ENCODE measurements around the gene CWH43.

The CWH43 gene

DNA sequence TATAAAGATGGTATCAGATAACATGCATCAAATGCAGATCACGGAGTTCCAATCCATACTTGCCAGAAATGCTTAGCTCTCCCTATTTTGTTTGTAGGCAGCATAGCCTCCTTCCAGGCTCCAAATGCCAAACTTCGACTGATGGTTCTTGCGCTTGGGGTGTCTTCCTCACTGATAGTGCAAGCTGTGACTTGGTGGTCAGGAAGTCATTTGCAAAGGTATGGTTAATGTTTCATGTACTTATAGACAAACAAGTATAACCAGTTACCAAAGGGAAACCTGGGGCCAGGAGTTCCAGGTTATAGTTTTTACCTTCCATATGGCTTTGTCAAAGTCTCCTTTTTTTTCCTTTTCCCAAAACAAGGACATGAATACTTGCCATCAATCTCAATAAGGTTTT lies 5.3 kb downstream of the CWH43 start:
- TF ChIP-seq TAF1 (IDR thresholded peaks at IDR 0.05; ENCODE audit: borderline replicate concordance, insufficient read depth, low read length): no peak
- TF ChIP-seq, protein P1, sequence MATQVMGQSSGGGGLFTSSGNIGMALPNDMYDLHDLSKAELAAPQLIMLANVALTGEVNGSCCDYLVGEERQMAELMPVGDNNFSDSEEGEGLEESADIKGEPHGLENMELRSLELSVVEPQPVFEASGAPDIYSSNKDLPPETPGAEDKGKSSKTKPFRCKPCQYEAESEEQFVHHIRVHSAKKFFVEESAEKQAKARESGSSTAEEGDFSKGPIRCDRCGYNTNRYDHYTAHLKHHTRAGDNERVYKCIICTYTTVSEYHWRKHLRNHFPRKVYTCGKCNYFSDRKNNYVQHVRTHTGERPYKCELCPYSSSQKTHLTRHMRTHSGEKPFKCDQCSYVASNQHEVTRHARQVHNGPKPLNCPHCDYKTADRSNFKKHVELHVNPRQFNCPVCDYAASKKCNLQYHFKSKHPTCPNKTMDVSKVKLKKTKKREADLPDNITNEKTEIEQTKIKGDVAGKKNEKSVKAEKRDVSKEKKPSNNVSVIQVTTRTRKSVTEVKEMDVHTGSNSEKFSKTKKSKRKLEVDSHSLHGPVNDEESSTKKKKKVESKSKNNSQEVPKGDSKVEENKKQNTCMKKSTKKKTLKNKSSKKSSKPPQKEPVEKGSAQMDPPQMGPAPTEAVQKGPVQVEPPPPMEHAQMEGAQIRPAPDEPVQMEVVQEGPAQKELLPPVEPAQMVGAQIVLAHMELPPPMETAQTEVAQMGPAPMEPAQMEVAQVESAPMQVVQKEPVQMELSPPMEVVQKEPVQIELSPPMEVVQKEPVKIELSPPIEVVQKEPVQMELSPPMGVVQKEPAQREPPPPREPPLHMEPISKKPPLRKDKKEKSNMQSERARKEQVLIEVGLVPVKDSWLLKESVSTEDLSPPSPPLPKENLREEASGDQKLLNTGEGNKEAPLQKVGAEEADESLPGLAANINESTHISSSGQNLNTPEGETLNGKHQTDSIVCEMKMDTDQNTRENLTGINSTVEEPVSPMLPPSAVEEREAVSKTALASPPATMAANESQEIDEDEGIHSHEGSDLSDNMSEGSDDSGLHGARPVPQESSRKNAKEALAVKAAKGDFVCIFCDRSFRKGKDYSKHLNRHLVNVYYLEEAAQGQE (IDR thresholded peaks at IDR 0.05; ENCODE audit: insufficient read depth in 1 of 2, low read depth in 2 of 2, low read length in 2 of 2): no peak
- no peak for TF ChIP-seq SIN3A (IDR thresholded peaks at IDR 0.05; ENCODE audit: borderline replicate concordance, insufficient read depth, low read length)

GRCh38 chr4:48997962-48998361 lies 11.9 kb downstream of the CWH43 start:
- TF ChIP-seq FOXP2 (optimal IDR thresholded peaks at IDR 0.05; ENCODE audit: borderline replicate concordance, extremely low read depth, extremely low read length, insufficient read depth): no peak
- TF ChIP-seq POLR2AphosphoS5 (IDR thresholded peaks at IDR 0.05; ENCODE audit: low read depth, low read length): no peak
- no peak for TF ChIP-seq SIN3A (IDR thresholded peaks at IDR 0.05; ENCODE audit: borderline replicate concordance, insufficient read depth, low read length)
- TF ChIP-seq, protein P1 (IDR thresholded peaks at IDR 0.05; ENCODE audit: insufficient read depth in 1 of 2, low read depth in 2 of 2, low read length in 2 of 2): no peak
- TF ChIP-seq TAF1 (IDR thresholded peaks at IDR 0.05; ENCODE audit: borderline replicate concordance, insufficient read depth, low read length): no peak

DNA sequence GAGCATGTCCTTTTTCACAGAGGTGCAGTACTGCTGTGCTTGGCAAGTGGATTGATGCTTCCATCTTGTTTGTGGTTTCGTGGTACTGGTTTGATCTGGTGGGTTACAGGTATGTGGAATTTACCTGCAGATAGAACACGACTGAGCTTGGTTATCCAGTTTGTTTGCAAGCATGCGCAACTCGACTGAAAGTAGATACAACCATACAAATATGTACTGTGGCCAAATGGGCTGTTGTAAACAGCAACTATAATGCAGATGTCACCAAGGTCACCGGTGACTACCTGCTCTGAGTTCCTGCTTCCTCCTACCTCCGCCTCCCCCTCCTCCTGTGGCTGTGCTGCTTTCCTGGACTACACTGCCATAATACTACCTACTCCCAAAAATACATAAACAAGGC lies 12.4 kb downstream of the CWH43 start:
- TF ChIP-seq, protein P1 (IDR thresholded peaks at IDR 0.05; ENCODE audit: insufficient read depth in 1 of 2, low read depth in 2 of 2, low read length in 2 of 2): no peak
- TF ChIP-seq POLR2AphosphoS5 (IDR thresholded peaks at IDR 0.05; ENCODE audit: low read depth, low read length): no peak

DNA sequence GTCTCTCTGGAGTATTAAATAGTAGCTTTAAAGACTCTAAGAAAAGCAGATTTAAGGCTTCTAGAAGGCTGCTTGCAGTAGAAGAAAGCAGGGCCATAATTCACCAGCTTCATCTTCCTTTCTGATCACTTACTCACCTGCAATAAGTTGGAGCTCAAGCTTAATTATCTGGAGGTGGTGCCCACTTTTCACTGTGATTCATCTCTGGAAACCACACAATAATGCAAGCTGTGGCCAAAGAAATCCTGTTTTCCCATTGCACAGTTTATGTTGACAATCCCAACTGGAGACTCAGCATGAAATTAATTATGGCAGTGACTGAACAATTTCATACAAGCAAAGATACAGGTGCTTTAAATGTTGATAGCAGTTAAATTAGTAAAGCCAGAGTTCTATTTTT lies 14.7 kb downstream of the CWH43 start:
- TF ChIP-seq SIN3A (IDR thresholded peaks at IDR 0.05; ENCODE audit: borderline replicate concordance, insufficient read depth, low read length): no peak
- no peak for TF ChIP-seq FOXP2 (optimal IDR thresholded peaks at IDR 0.05; ENCODE audit: borderline replicate concordance, extremely low read depth, extremely low read length, insufficient read depth)
- no peak for TF ChIP-seq POLR2AphosphoS5 (IDR thresholded peaks at IDR 0.05; ENCODE audit: low read depth, low read length)
- TF ChIP-seq TAF1 (IDR thresholded peaks at IDR 0.05; ENCODE audit: borderline replicate concordance, insufficient read depth, low read length): no peak
- TF ChIP-seq, protein P1 (IDR thresholded peaks at IDR 0.05; ENCODE audit: insufficient read depth in 1 of 2, low read depth in 2 of 2, low read length in 2 of 2): no peak

DNA sequence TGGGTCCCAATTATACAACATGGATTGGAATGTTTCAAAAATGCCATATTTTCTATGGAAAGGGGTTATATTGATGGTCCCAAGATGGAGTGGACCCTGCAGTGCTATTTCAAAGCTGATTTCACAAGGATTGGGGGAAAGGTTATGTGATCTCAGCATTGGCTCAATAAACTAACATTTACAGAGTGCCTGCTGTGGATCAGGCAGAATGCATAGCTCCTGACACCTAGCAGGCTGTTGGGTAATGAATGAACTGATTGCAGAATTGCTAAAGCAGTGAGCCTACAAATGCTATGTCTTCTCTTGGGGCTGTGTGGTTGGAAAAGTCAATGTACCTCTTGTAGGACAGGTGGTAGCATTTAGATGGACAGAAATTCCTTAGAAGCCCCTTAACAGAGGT lies 16.9 kb downstream of the CWH43 start:
- no peak for TF ChIP-seq FOXP2 (optimal IDR thresholded peaks at IDR 0.05; ENCODE audit: borderline replicate concordance, extremely low read depth, extremely low read length, insufficient read depth)
- TF ChIP-seq, protein P1 (IDR thresholded peaks at IDR 0.05; ENCODE audit: insufficient read depth in 1 of 2, low read depth in 2 of 2, low read length in 2 of 2): no peak
- TF ChIP-seq SIN3A (IDR thresholded peaks at IDR 0.05; ENCODE audit: borderline replicate concordance, insufficient read depth, low read length): no peak
- no peak for TF ChIP-seq POLR2AphosphoS5 (IDR thresholded peaks at IDR 0.05; ENCODE audit: low read depth, low read length)
- no peak for TF ChIP-seq TAF1 (IDR thresholded peaks at IDR 0.05; ENCODE audit: borderline replicate concordance, insufficient read depth, low read length)
